Uterus (tissue), 2 donors: Measurements from ENCODE around the gene TSC22D2.
A peak's percentile ranks its signal among the peaks of the same experiment; 100 is the strongest.

Experiments
- POLR2A ChIP-seq, 2 donors: fragments of 450-650 bp; IDR thresholded peaks; one replicate each; pipeline ENCODE4 v1.6.1; 2016; ENCODE audit warnings: antibody characterized with exemption in 2 of 2, mild to moderate bottlenecking in 1 of 2, moderate library complexity in 1 of 2
- TF ChIP-seq, protein P1 (sequence below), 4 experiments: fragments of 200-600 bp in 2 of 4; fragments of 450-650 bp in 2 of 4; sonication (generic) in 2 of 4; IDR thresholded peaks; one replicate each; pipeline ENCODE4 v1.5.1; 2016 to 2019; ENCODE audit warnings: antibody characterized with exemption in 4 of 4, mild to moderate bottlenecking in 2 of 4, moderate library complexity in 1 of 4

DNA sequence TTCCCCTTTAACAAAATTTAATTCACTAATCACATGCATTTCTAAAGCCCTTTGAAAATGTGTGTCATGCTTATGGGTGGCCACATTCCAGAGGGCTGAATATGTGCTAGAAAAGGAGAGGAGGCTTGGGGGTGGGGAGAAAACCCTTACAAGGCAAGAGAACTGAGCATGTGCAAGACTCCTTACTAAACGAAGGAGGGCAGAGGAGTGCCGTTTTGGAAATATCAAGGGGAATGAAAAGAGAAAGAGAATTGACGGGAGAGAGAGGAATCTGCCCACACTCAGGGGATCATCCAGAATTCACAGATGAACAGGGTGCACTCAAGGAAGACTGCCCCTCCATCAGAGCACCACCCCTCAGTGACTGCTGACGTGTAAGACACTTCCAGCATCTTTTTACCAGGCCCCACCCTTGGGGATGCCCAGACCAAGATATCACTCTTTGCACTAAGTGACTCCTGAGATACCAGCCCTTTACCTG, 37.9 kb upstream of the TSC22D2 start:
- TF ChIP-seq, protein P1, sequence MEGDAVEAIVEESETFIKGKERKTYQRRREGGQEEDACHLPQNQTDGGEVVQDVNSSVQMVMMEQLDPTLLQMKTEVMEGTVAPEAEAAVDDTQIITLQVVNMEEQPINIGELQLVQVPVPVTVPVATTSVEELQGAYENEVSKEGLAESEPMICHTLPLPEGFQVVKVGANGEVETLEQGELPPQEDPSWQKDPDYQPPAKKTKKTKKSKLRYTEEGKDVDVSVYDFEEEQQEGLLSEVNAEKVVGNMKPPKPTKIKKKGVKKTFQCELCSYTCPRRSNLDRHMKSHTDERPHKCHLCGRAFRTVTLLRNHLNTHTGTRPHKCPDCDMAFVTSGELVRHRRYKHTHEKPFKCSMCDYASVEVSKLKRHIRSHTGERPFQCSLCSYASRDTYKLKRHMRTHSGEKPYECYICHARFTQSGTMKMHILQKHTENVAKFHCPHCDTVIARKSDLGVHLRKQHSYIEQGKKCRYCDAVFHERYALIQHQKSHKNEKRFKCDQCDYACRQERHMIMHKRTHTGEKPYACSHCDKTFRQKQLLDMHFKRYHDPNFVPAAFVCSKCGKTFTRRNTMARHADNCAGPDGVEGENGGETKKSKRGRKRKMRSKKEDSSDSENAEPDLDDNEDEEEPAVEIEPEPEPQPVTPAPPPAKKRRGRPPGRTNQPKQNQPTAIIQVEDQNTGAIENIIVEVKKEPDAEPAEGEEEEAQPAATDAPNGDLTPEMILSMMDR (IDR thresholded peaks at IDR 0.05), result peak in 3 of 4 experiments; percentile 12 to 19 (median 13)
- TF ChIP-seq POLR2A (IDR thresholded peaks at IDR 0.05), result no peak
